Nephron (organoid): ENCODE results near the gene VMP1.

ENCODE experiments used
- H3K27ac Mint-ChIP-seq, 3 experiments: 2 replicates each; pipeline ENCODE4 v1.8.0; 2020; ENCODE audit warnings: mixed read lengths in 3 of 3, mild to moderate bottlenecking in 2 of 3, moderate library complexity in 1 of 3
- H3K27me3 Mint-ChIP-seq: 2 replicates; pipeline ENCODE4 v1.8.0; 2021; ENCODE audit warnings: low read depth, mild to moderate bottlenecking, moderate library complexity, mixed read lengths
- H3K36me3 Mint-ChIP-seq: 2 replicates; pipeline ENCODE4 v1.8.0; 2020; ENCODE audit warnings: low read depth, mixed read lengths
- H3K4me1 Mint-ChIP-seq: 2 replicates; pipeline ENCODE4 v1.8.0; 2020; ENCODE audit warnings: mixed read lengths
- H3K4me3 Mint-ChIP-seq, 3 experiments: 2 replicates each; pipeline ENCODE4 v1.8.0; 2020; ENCODE audit warnings: mild to moderate bottlenecking in 3 of 3, mixed read lengths in 3 of 3, moderate library complexity in 2 of 3
- H3K9me3 Mint-ChIP-seq: 2 replicates; pipeline ENCODE4 v1.8.0; 2020; ENCODE audit warnings: mixed read lengths
- CTCF ChIP-seq, 3 experiments: fragments of 200-600 bp; sonication (generic); IDR thresholded peaks; one replicate each; pipeline ENCODE4 v1.5.0; 2021; ENCODE audit warnings: antibody characterized with exemption in 3 of 3; ENCODE audit not compliant: unreplicated experiment in 3 of 3

VMP1 gene

GRCh38 chr17:59684967-59685366 lies 22.5 kb upstream of the VMP1 start:
- no peaks in the 10 kb centered on the region for H3K9me3 Mint-ChIP-seq
- no peak overlapping the region for H3K4me3 Mint-ChIP-seq

GRCh38 chr17:59688008-59688407 lies 19.4 kb upstream of the VMP1 start:
- no peak for TF ChIP-seq CTCF (IDR thresholded peaks at IDR 0.05; ENCODE audit: unreplicated experiment in 3 of 3)
- Mint-ChIP-seq H3K4me3 (no peak overlapping the region), H3K27ac (no peak overlapping the region), H3K27me3 (no peaks in the 10 kb centered on the region), H3K9me3 (no peaks in the 10 kb centered on the region), H3K4me1 (no peaks in the 10 kb centered on the region), H3K36me3 (peaks cover 76% of the 10 kb centered on the region)

More at GRCh38 chr17:59684967-59685366, 22.5 kb upstream of the VMP1 start:
- TF ChIP-seq CTCF (IDR thresholded peaks at IDR 0.05; ENCODE audit: unreplicated experiment in 3 of 3) = no peak
- Mint-ChIP-seq H3K27ac (no peak overlapping the region), H3K36me3 (peaks cover 72% of the 10 kb centered on the region), H3K27me3 (no peaks in the 10 kb centered on the region), H3K4me1 (no peaks in the 10 kb centered on the region)

- Mint-ChIP-seq H3K36me3 (peaks cover 75% of the 10 kb centered on the region), H3K27me3 (no peaks in the 10 kb centered on the region), H3K9me3 (no peaks in the 10 kb centered on the region), H3K4me3 (no peak overlapping the region), H3K4me1 (no peaks in the 10 kb centered on the region), H3K27ac (no peak overlapping the region)
- TF ChIP-seq CTCF (IDR thresholded peaks at IDR 0.05; ENCODE audit: unreplicated experiment in 3 of 3) = no peak
These were observed 19.0 kb upstream of the VMP1 start for GRCh38 chr17:59688496-59688895.

GRCh38 chr17:59693582-59693981 lies 13.9 kb upstream of the VMP1 start:
- no peaks in the 10 kb centered on the region for H3K4me1 Mint-ChIP-seq
- peaks cover 84% of the 10 kb centered on the region for H3K36me3 Mint-ChIP-seq
- no peaks in the 10 kb centered on the region for H3K9me3 Mint-ChIP-seq
- no peak overlapping the region for H3K27ac Mint-ChIP-seq
- TF ChIP-seq CTCF (IDR thresholded peaks at IDR 0.05; ENCODE audit: unreplicated experiment in 3 of 3) = no peak
- no peaks in the 10 kb centered on the region for H3K27me3 Mint-ChIP-seq
- no peak overlapping the region for H3K4me3 Mint-ChIP-seq

- H3K9me3 Mint-ChIP-seq = no peaks in the 10 kb centered on the region
- H3K27me3 Mint-ChIP-seq = no peaks in the 10 kb centered on the region
- peak overlapping the region in 1 of 3 experiments; percentile 10 for H3K27ac Mint-ChIP-seq
- no peak for TF ChIP-seq CTCF (IDR thresholded peaks at IDR 0.05; ENCODE audit: unreplicated experiment in 3 of 3)
- no peaks in the 10 kb centered on the region for H3K4me1 Mint-ChIP-seq
- H3K36me3 Mint-ChIP-seq = peaks cover 86% of the 10 kb centered on the region
- H3K4me3 Mint-ChIP-seq = no peak overlapping the region
These were observed 13.1 kb upstream of the VMP1 start for GRCh38 chr17:59694344-59694743.

- TF ChIP-seq CTCF (IDR thresholded peaks at IDR 0.05; ENCODE audit: unreplicated experiment in 3 of 3) = no peak
- no peak overlapping the region for H3K4me3 Mint-ChIP-seq
- no peaks in the 10 kb centered on the region for H3K9me3 Mint-ChIP-seq
- no peaks in the 10 kb centered on the region for H3K4me1 Mint-ChIP-seq
- H3K27ac Mint-ChIP-seq = no peak overlapping the region
- H3K27me3 Mint-ChIP-seq = no peaks in the 10 kb centered on the region
- H3K36me3 Mint-ChIP-seq = peaks cover 82% of the 10 kb centered on the region
These were observed 11.3 kb upstream of the VMP1 start for GRCh38 chr17:59695945-59696681.
